Mesendoderm (in vitro differentiated cells): ENCODE results near the gene LRCH1.

Source experiments
- DNase-seq: peaks from one replicate; pipeline ENCODE4 v3.0.0; 2013
- H2AK5ac ChIP-seq: 2 replicates; pipeline ENCODE4 v1.6.1; 2013; ENCODE audit warnings: low read length, inconsistent platforms
- H2BK120ac ChIP-seq: 2 replicates; pipeline ENCODE4 v1.6.1; 2013; ENCODE audit warnings: low read depth, mild to moderate bottlenecking, low read length, moderate library complexity, mixed read lengths
- H2BK15ac ChIP-seq: replicated peaks from 2 replicates; pipeline ENCODE4 v1.6.1; 2013; ENCODE audit warnings: low read depth, mild to moderate bottlenecking, moderate library complexity
- H2BK5ac ChIP-seq: 2 replicates; pipeline ENCODE4 v1.6.1; 2013; ENCODE audit warnings: low read length, inconsistent platforms
- H3K18ac ChIP-seq: 2 replicates; pipeline ENCODE4 v1.6.1; 2013; ENCODE audit warnings: mild to moderate bottlenecking, low read length, mixed read lengths
- H3K23ac ChIP-seq: one replicate; pipeline ENCODE4 v1.6.1; 2013; ENCODE audit warnings: low read length
- H3K27ac ChIP-seq: 2 replicates; pipeline ENCODE4 v1.5.1; 2013; ENCODE audit warnings: low read depth, mild to moderate bottlenecking, inconsistent platforms, low read length, moderate library complexity
- H3K27me3 ChIP-seq: 2 replicates; pipeline ENCODE4 v1.6.1; 2013; ENCODE audit warnings: low read length, control low read depth, mild to moderate bottlenecking, inconsistent platforms; ENCODE audit not compliant: insufficient read depth, poor library complexity
- H3K36me3 ChIP-seq: 2 replicates; pipeline ENCODE4 v1.6.1; 2013; ENCODE audit warnings: low read length, inconsistent platforms; ENCODE audit not compliant: control insufficient read depth, insufficient read depth
- H3K4ac ChIP-seq: one replicate; pipeline ENCODE4 v1.6.1; 2013; ENCODE audit warnings: low read depth, mild to moderate bottlenecking, low read length, moderate library complexity
- H3K4me1 ChIP-seq: 2 replicates; pipeline ENCODE4 v1.6.1; 2013; ENCODE audit warnings: low read depth, low read length, inconsistent platforms; ENCODE audit not compliant: control insufficient read depth
- H3K4me2 ChIP-seq: 2 replicates; pipeline ENCODE4 v1.6.1; 2013; ENCODE audit warnings: low read length
- H3K4me3 ChIP-seq: 2 replicates; pipeline ENCODE4 v1.5.1; 2013; ENCODE audit warnings: mild to moderate bottlenecking, low read length
- H3K56ac ChIP-seq: one replicate; pipeline ENCODE4 v1.6.1; 2013; ENCODE audit warnings: low read length
- H3K79me1 ChIP-seq: 2 replicates; pipeline ENCODE4 v1.6.1; 2013; ENCODE audit warnings: low read length, inconsistent platforms
- H3K79me2 ChIP-seq: 2 replicates; pipeline ENCODE4 v1.6.1; 2013; ENCODE audit warnings: mild to moderate bottlenecking, low read length; ENCODE audit not compliant: control insufficient read depth, insufficient read depth
- H3K9ac ChIP-seq: 2 replicates; pipeline ENCODE4 v1.6.1; 2013; ENCODE audit warnings: low read length, inconsistent platforms
- H4K5ac ChIP-seq: one replicate; pipeline ENCODE4 v1.6.1; 2013; ENCODE audit warnings: low read length
- H4K8ac ChIP-seq: one replicate; pipeline ENCODE4 v1.6.1; 2013; ENCODE audit warnings: low read depth, mild to moderate bottlenecking, control low read depth, low read length, moderate library complexity
- WGBS: extraction: QIAGEN DNeasy Blood & Tissue Kit; methylation state at CpG from one replicate; pipeline ENCODE4 v1.1.7; 2013; ENCODE audit warnings: low lambda C conversion rate, missing lambda C conversion rate; ENCODE audit not compliant: insufficient coverage; ENCODE audit errors: extremely low coverage; 5-methylcytosine and 5-hydroxymethylcytosine counted together

LRCH1 gene

DNA sequence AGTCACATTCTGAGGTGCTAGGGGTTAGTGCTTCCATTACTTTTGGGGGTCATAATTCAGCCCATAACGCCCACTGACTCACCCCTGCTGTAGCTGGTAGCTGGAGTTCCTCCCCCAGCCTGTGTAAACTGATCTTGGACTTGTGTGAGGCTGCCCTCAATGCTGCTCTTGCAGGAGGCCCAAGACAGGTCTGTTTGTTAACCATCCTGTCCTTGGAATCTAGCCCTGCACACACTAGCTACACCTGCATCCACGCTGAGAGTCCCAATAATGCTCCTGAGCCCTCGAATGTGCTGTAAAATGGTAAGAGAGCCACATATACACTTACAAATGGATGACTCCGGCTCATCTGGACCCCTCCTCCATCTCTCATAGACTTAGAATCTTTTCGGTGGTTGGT lies 9.6 kb downstream of the LRCH1 start:
- H3K23ac ChIP-seq, result no peak overlapping the region

DNA sequence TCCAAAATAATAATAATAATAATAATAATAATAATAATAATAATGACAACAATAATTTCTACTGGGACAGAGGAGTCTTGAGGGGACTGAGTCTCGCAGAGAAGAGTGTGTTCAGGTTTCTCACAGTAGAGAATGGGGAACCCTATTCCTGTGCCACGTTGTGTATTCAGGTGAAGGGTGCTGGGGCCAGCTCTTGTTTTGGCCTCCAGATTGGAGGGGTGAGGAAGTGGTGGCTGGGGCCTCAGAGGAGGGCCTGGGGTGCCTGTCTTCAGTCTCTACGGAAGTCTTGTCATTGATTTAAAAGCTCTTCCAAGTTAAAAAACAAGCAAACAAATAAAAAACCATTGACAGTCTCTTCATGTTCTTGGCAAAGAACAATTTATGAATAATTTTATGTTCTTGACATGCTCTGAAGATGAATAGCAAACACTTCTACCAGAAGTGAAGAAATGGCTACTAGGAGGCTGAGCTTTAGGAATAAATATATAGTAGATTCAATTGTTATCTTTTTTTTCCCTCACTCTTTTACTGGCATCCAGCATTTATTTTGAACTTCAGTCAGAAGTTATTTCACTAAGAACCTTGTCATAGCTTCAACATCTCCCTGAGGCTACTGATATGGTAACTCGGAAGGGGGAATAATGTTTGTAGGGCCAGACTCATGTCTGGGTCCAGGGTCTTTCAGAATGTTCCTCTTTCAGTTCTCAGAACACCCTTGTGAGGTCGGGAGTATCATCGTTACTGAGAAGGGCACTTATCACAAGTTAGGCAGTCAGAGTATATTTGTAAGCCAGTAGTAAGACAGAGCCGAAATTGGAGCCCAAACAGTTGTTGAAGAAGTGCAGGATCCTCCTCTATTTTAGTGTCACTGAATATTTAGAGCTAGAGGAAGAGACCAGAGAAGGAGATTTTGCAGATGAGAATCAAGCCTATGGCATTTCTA lies 13.1 kb downstream of the LRCH1 start:
- Histone ChIP-seq H2BK15ac (no peak overlapping the region), H2BK120ac (no peak overlapping the region), H3K79me1 (peaks cover 39% of the 10 kb centered on the region), H4K5ac (no peak overlapping the region), H3K56ac (no peak overlapping the region), H3K4me1 (peaks cover 6% of the 10 kb centered on the region), H3K4ac (peak overlapping the region; percentile 52), H3K27ac (no peak overlapping the region), H3K23ac (no peak overlapping the region), H3K79me2 (peaks cover 37% of the 10 kb centered on the region), H2AK5ac (no peak overlapping the region), H3K36me3 (no peaks in the 10 kb centered on the region), H3K9ac (no peak overlapping the region), H3K4me2 (no peak overlapping the region), H3K18ac (no peak overlapping the region), H3K27me3 (no peaks in the 10 kb centered on the region), H3K4me3 (no peak overlapping the region), H4K8ac (no peak overlapping the region), H2BK5ac (no peak overlapping the region)
- no peak for DNase-seq
- WGBS, result no CpG with 5 or more reads among the region's 7 CpGs

More for the DNA sequence above, 9.6 kb downstream of the LRCH1 start:
- no peaks in the 10 kb centered on the region for H3K27me3 ChIP-seq
- H3K4me2 ChIP-seq, result no peak overlapping the region
- no peak overlapping the region for H3K27ac ChIP-seq
- no peak overlapping the region for H3K4me3 ChIP-seq
- no peak overlapping the region for H2BK15ac ChIP-seq
- H3K9ac ChIP-seq, result no peak overlapping the region
- H3K18ac ChIP-seq, result no peak overlapping the region
- H3K4me1 ChIP-seq, result peaks cover under 1% of the 10 kb centered on the region
- H3K56ac ChIP-seq, result no peak overlapping the region
- H2BK120ac ChIP-seq, result no peak overlapping the region
- no peak overlapping the region for H4K5ac ChIP-seq
- H3K79me2 ChIP-seq, result peaks cover 41% of the 10 kb centered on the region
- H2BK5ac ChIP-seq, result no peak overlapping the region
- H3K4ac ChIP-seq, result no peak overlapping the region
- peaks cover 36% of the 10 kb centered on the region for H3K79me1 ChIP-seq
- DNase-seq, result no peak
- no peak overlapping the region for H4K8ac ChIP-seq
- no CpG with 5 or more reads among the region's 5 CpGs for WGBS
- H2AK5ac ChIP-seq, result no peak overlapping the region
- no peaks in the 10 kb centered on the region for H3K36me3 ChIP-seq

DNA sequence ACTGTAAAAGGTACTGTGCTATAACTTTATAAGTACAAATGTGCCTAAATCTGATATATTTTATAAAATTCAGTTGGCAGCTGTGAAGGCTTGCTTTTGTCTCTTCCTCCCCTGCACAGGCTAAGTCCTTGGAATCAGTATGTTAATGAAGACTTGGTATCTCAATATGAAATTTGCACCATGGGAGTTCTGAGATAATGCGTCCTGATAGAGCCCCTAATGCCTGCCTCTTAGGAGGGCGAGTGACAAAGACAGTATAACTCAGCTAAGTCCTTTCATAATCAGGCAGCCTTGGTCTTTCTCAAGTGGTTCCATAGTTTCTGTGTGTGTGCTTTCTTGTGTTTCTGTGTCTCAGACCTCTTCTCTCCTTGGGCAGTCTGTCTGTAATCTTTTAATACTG lies 14.7 kb downstream of the LRCH1 start:
- WGBS, result no CpG with 5 or more reads among the region's 2 CpGs
- no peak overlapping the region for H3K27ac ChIP-seq

DNA sequence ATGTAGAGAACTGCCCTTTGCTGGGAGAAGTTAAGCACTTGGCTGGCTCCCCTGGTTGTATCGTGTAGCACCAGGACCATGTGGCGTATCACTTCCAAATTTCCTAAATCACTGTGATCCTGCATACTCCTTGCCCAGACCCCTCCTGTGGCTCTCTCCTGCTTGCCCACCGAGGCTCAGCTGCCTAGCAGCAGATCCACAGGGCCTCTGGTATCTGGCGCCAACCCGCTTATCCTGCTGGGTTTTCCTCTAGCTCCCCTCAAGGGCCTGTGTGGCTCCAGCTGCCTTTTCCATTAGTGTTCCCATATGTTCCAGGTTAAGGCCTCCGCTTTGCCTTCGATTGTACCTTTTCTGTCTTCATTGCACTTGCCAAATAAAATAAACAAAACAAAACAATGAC lies 16.5 kb downstream of the LRCH1 start:
- H3K79me2 ChIP-seq, result peaks cover 26% of the 10 kb centered on the region
- no peaks in the 10 kb centered on the region for H3K36me3 ChIP-seq
- no peak for DNase-seq
- no peak overlapping the region for H3K18ac ChIP-seq
- no peak overlapping the region for H2AK5ac ChIP-seq
- no peak overlapping the region for H3K9ac ChIP-seq
- H3K4ac ChIP-seq, result no peak overlapping the region
- H3K4me2 ChIP-seq, result no peak overlapping the region
- no peak overlapping the region for H3K4me3 ChIP-seq
- H2BK15ac ChIP-seq, result no peak overlapping the region
- no CpG with 5 or more reads among the region's 7 CpGs for WGBS
- H3K23ac ChIP-seq, result no peak overlapping the region
- no peak overlapping the region for H2BK5ac ChIP-seq
- H4K5ac ChIP-seq, result no peak overlapping the region
- peaks cover 6% of the 10 kb centered on the region for H3K4me1 ChIP-seq
- H2BK120ac ChIP-seq, result no peak overlapping the region
- no peak overlapping the region for H3K56ac ChIP-seq
- no peaks in the 10 kb centered on the region for H3K27me3 ChIP-seq
- H3K27ac ChIP-seq, result no peak overlapping the region
- peaks cover 26% of the 10 kb centered on the region for H3K79me1 ChIP-seq
- H4K8ac ChIP-seq, result no peak overlapping the region

More for the DNA sequence above, 14.7 kb downstream of the LRCH1 start:
- Histone ChIP-seq H3K18ac (no peak overlapping the region), H3K4me1 (peaks cover 6% of the 10 kb centered on the region), H3K79me1 (peaks cover 34% of the 10 kb centered on the region), H2BK5ac (no peak overlapping the region), H3K56ac (no peak overlapping the region), H2BK15ac (no peak overlapping the region), H3K27me3 (no peaks in the 10 kb centered on the region), H4K8ac (no peak overlapping the region), H3K4me2 (no peak overlapping the region), H2AK5ac (no peak overlapping the region), H4K5ac (no peak overlapping the region), H3K36me3 (no peaks in the 10 kb centered on the region), H3K4me3 (no peak overlapping the region), H2BK120ac (no peak overlapping the region), H3K23ac (no peak overlapping the region), H3K9ac (no peak overlapping the region), H3K4ac (no peak overlapping the region), H3K79me2 (peaks cover 32% of the 10 kb centered on the region)
- DNase-seq, result peak; percentile 62

DNA sequence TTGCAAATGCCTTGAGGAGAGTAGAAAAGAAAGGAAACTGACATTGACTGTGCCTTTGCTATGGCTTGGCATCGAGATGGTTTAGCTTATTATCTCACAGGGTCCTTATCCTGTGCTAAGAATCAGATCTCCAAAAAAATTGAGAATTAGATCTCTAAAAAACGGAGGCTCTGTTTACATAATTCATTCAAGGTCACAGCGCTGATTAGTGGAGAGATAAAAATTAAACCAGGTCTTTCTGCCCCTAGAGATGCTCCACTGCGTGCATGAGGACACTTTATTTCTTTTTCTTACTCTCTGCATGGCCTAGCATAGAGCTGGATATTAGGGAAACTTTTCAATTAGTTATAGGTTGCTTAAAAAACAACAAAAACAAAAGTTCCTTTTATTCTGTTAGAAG lies 17.3 kb downstream of the LRCH1 start:
- Histone ChIP-seq H2AK5ac (no peak overlapping the region), H2BK5ac (no peak overlapping the region), H4K5ac (no peak overlapping the region), H4K8ac (no peak overlapping the region), H3K79me2 (peaks cover 22% of the 10 kb centered on the region), H3K23ac (no peak overlapping the region), H3K4ac (no peak overlapping the region), H3K9ac (no peak overlapping the region), H3K27ac (no peak overlapping the region), H3K18ac (no peak overlapping the region), H3K27me3 (no peaks in the 10 kb centered on the region), H2BK120ac (no peak overlapping the region), H3K79me1 (peaks cover 24% of the 10 kb centered on the region), H3K4me1 (peaks cover 6% of the 10 kb centered on the region), H3K4me2 (no peak overlapping the region), H3K56ac (no peak overlapping the region), H2BK15ac (no peak overlapping the region), H3K36me3 (no peaks in the 10 kb centered on the region), H3K4me3 (no peak overlapping the region)
- no peak for DNase-seq
- no CpG with 5 or more reads among the region's 4 CpGs for WGBS
